Activated naive CD4-positive, alpha-beta T cell treated with anti-CD3 and anti-CD28 coated beads, Interleukin-2, amount 10 ng/mL, durations not matched to agents 7 days and 5 days (primary cell): ENCODE data around the gene CCL4L2.
"Not testable (repeated sequence)": the region's sequence is repeated elsewhere in the genome, so short reads cannot be mapped to it uniquely, and the experiment has no call there.

Experiments
- CTCF ChIA-PET: fragments of 350-600 bp; sonication (Branson Sonifier 250); formaldehyde crosslinking; loops from one replicate; lab custom pipeline; 2021; ENCODE audit warnings: antibody characterized with exemption; lab: Charles Lee
- DNase-seq: peaks from one replicate; pipeline ENCODE4 v3.0.0-alpha.2; 2020
- H3K27ac Mint-ChIP-seq: one replicate; pipeline ENCODE4 v1.8.0; 2021; ENCODE audit warnings: mild to moderate bottlenecking, moderate library complexity, mixed read lengths
- H3K27me3 Mint-ChIP-seq: one replicate; pipeline ENCODE4 v1.8.0; 2021; ENCODE audit warnings: mild to moderate bottlenecking, mixed read lengths
- H3K36me3 Mint-ChIP-seq: one replicate; pipeline ENCODE4 v1.8.0; 2021; ENCODE audit warnings: mixed read lengths
- H3K4me1 Mint-ChIP-seq: one replicate; pipeline ENCODE4 v1.8.0; 2021; ENCODE audit warnings: mixed read lengths
- H3K4me3 Mint-ChIP-seq: one replicate; pipeline ENCODE4 v1.8.0; 2021; ENCODE audit warnings: mild to moderate bottlenecking, moderate library complexity, mixed read lengths
- H3K9me3 Mint-ChIP-seq: one replicate; pipeline ENCODE4 v1.8.0; 2021; ENCODE audit warnings: mixed read lengths

CCL4L2 gene

GRCh38 chr17:36222967-36223366, 12.1 kb downstream of the CCL4L2 start:
- H3K4me3 Mint-ChIP-seq, H3K27ac Mint-ChIP-seq, CTCF ChIA-PET, H3K4me1 Mint-ChIP-seq, H3K27me3 Mint-ChIP-seq, DNase-seq, H3K9me3 Mint-ChIP-seq, H3K36me3 Mint-ChIP-seq: not testable (repeated sequence)

GRCh38 chr17:36229644-36230043, 18.8 kb downstream of the CCL4L2 start:
- H3K27me3 Mint-ChIP-seq, H3K36me3 Mint-ChIP-seq, H3K4me1 Mint-ChIP-seq, CTCF ChIA-PET, H3K4me3 Mint-ChIP-seq, H3K9me3 Mint-ChIP-seq, H3K27ac Mint-ChIP-seq: not testable (repeated sequence)
- peak; percentile 27 for DNase-seq

- H3K36me3 Mint-ChIP-seq, H3K27me3 Mint-ChIP-seq, H3K4me3 Mint-ChIP-seq, H3K9me3 Mint-ChIP-seq, H3K27ac Mint-ChIP-seq, DNase-seq, H3K4me1 Mint-ChIP-seq, CTCF ChIA-PET: not testable (repeated sequence)
Measured at GRCh38 chr17:36242046-36242445, 31.2 kb downstream of the CCL4L2 start.
